Astrocyte of the hippocampus (primary cell): ENCODE results near the gene MACF1.
"Not testable (repeated sequence)": the region's sequence is repeated elsewhere in the genome, so short reads cannot be mapped to it uniquely, and the experiment has no call there.

Source experiments
- DNase-seq: peaks from one replicate; pipeline ENCODE4 v3.0.0; 2011; ENCODE audit warnings: low read depth, low spot score

The MACF1 gene

GRCh38 chr1:39413902-39414528 lies 209.5 kb downstream of the MACF1 start:
- no peak for DNase-seq

GRCh38 chr1:39415553-39415952 lies 211.1 kb downstream of the MACF1 start:
- DNase-seq: no peak

DNA sequence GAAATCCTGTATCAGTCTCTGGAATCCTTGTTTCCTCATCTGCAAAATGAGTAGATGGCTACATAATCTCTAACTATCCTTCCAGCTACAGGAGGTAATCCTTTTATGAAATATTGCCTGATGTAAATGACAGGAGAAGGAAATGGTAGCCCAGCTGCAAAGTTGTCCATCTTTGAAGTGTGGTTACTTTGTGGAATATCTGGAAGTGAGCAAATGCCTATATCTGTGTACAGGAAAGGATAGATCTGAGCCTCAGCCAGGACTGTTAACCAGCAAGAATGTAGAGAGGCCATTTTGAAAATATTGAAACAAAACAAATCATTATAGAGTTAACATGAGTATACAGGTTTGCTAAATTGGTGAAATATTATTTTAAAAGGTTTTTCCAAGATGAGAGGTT lies 212.1 kb downstream of the MACF1 start:
- DNase-seq: no peak

GRCh38 chr1:39418236-39418635 lies 213.7 kb downstream of the MACF1 start:
- DNase-seq: peak; percentile 65

- DNase-seq: no peak
Observed at GRCh38 chr1:39420493-39420892, 216.0 kb downstream of the MACF1 start.

GRCh38 chr1:39422614-39423013 lies 218.1 kb downstream of the MACF1 start:
- no peak for DNase-seq

- DNase-seq: no peak
Observed at GRCh38 chr1:39425151-39425550, 220.7 kb downstream of the MACF1 start.

- DNase-seq: no peak
Observed at GRCh38 chr1:39425634-39426033, 221.1 kb downstream of the MACF1 start.

- no peak for DNase-seq
Observed at GRCh38 chr1:39426346-39426745, 221.9 kb downstream of the MACF1 start.

DNA sequence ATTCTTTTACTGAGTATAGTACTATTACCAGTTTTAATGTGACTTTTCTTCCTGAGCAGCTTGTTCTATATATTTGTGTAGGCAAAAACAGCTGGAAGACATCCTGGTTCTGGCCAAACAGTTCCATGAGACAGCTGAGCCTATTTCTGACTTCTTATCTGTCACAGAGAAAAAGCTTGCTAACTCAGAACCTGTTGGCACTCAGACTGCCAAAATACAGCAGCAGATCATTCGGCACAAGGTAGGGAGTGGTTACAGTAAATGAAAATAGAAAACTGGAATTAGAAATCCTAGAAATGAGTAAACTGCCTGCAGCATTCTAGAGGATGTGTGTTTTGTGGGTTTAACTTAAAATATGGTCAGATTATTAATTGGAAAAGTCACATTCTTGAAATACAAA lies 222.9 kb downstream of the MACF1 start:
- no peak for DNase-seq

DNA sequence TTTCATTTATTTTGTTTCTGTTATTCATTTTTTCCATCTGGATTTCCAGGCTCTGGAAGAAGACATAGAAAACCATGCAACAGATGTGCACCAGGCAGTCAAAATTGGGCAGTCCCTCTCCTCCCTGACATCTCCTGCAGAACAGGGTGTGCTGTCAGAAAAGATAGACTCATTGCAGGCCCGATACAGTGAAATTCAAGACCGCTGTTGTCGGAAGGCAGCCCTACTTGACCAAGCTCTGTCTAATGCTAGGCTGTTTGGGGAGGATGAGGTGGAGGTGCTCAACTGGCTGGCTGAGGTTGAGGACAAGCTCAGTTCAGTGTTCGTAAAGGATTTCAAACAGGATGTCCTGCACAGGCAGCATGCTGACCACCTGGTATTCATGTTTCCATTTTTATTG lies 223.4 kb downstream of the MACF1 start:
- no peak for DNase-seq

- DNase-seq: peak; percentile 28
Observed at GRCh38 chr1:39431927-39432326, 227.4 kb downstream of the MACF1 start.

GRCh38 chr1:39434797-39435395 lies 230.4 kb downstream of the MACF1 start:
- DNase-seq: no peak

DNA sequence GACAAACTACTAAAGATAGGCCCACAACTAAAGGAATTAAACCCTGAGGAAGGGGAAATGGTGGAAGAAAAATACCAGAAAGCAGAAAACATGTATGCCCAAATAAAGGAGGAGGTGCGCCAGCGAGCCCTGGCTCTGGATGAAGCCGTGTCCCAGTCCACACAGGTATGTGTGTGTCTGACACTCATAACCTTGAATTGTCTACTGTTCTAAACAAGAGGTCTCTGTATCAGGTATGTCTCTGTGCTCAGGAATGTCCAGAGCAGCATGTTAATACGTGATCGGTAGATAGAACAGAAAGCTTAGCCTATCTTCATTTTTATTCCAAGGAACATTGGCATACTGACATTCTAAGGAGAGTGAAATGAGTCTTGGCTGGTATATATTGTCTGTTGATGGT lies 231.1 kb downstream of the MACF1 start:
- DNase-seq: no peak

- no peak for DNase-seq
Observed at GRCh38 chr1:39436842-39437241, 232.3 kb downstream of the MACF1 start.

GRCh38 chr1:39438042-39438441 lies 233.5 kb downstream of the MACF1 start:
- no peak for DNase-seq

GRCh38 chr1:39440856-39441255 lies 236.4 kb downstream of the MACF1 start:
- DNase-seq: no peak

DNA sequence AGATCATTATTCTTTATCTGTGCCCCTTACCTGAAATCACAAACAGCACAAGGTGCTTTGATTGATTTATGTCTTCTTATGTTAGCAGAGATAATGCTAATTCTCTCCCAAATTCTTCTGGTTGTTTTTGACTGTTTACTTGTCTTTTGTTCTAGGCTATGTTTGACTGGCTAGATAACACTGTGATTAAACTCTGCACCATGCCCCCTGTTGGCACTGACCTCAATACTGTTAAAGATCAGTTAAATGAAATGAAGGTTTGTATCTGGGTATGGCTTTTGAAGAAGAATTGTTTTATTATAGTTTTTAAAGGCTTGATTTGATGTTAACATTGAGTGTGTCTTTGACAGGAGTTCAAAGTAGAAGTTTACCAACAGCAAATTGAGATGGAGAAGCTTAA lies 237.3 kb downstream of the MACF1 start:
- no peak for DNase-seq

- no peak for DNase-seq
Observed at GRCh38 chr1:39445573-39445972, 241.1 kb downstream of the MACF1 start.

- no peak for DNase-seq
Observed at GRCh38 chr1:39446986-39447567, 242.6 kb downstream of the MACF1 start.

DNA sequence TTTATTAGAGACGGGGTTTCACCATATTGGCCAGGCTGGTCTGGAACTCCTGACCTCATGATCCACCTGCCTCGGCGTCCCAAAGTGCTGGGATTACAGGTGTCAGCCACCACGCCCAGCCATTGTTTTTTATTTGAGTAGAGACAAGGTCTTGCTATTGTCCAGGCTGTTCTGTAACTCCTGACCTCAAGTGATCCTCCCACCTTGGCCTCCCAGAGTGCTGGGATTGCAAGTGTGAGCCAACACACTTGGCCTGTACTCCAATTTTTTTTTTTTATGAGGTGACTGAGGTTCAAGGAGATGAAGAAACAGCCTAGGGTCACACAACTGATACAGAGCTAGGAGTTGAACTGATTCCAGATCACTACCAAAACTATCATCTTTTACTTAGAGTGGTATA lies 245.5 kb downstream of the MACF1 start:
- DNase-seq: not testable (repeated sequence)

DNA sequence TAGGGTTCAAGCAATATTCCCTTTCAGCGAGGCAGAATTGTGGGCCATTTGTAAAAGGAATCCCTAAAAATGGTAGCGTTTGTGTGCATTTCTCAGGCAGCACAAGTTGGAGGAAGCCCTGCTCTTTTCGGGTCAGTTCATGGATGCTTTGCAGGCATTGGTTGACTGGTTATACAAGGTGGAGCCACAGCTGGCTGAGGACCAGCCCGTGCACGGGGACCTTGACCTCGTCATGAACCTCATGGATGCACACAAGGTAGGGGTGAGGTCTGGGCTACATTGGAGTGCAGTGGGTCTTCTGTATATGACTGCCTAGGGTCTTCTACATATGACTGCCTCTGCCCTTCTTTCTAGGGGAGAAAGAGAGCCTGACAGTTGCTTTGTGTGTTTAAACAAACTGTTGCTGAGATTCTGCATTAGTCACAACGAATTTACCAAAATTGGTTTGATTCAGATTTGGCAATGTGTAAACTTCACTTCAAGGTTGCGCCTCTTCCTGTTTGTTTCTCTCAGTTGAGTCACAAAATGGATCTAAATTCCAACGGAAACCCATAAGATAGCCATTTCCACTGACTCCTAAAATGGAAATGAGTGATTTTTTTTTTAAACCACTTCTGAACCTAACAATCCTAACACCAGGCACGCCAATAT lies 246.6 kb downstream of the MACF1 start:
- peak; percentile 32 for DNase-seq

DNA sequence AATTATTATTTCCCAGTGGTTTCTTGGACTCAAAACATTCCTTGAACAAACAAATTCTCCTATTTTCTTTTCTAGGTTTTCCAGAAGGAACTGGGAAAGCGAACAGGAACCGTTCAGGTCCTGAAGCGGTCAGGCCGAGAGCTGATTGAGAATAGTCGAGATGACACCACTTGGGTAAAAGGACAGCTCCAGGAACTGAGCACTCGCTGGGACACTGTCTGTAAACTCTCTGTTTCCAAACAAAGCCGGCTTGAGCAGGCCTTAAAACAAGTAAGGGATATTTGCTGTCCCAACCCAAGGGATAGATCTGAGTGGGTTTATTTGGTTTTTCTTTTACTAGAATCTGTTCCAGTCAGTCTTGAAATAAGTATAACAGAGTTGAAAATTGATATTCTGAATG lies 247.6 kb downstream of the MACF1 start:
- DNase-seq: no peak
